ENCODE measurements around the gene LOXL4.

LOXL4 gene

GRCh38 chr10:98255146-98255877, 12.7 kb downstream of the LOXL4 start:
- H3K4me3 ChIP-seq (ENCODE audit: low read length) = no peak overlapping the region
- DNase-seq (ENCODE audit: low read depth) = no peak
- TF ChIP-seq CTCF (IDR thresholded peaks at IDR 0.05; ENCODE audit: insufficient read depth, low read depth, low read length, missing control alignments) = no peak

- TF ChIP-seq CTCF (IDR thresholded peaks at IDR 0.05; ENCODE audit: insufficient read depth, low read depth, low read length, missing control alignments) = no peak
- no peak overlapping the region for H3K4me3 ChIP-seq (ENCODE audit: low read length)
- DNase-seq (ENCODE audit: low read depth) = no peak
These were observed 13.6 kb downstream of the LOXL4 start for GRCh38 chr10:98254234-98254974.

- no peak overlapping the region for H3K4me3 ChIP-seq (ENCODE audit: low read length)
- TF ChIP-seq CTCF (IDR thresholded peaks at IDR 0.05; ENCODE audit: insufficient read depth, low read depth, low read length, missing control alignments) = no peak
- no peak for DNase-seq (ENCODE audit: low read depth)
These were observed 14.5 kb downstream of the LOXL4 start for GRCh38 chr10:98253499-98253898.

GRCh38 chr10:98252464-98252863, 15.5 kb downstream of the LOXL4 start:
- H3K4me3 ChIP-seq (ENCODE audit: low read length) = no peak overlapping the region
- no peak for DNase-seq (ENCODE audit: low read depth)
- TF ChIP-seq CTCF (IDR thresholded peaks at IDR 0.05; ENCODE audit: insufficient read depth, low read depth, low read length, missing control alignments) = no peak

DNA sequence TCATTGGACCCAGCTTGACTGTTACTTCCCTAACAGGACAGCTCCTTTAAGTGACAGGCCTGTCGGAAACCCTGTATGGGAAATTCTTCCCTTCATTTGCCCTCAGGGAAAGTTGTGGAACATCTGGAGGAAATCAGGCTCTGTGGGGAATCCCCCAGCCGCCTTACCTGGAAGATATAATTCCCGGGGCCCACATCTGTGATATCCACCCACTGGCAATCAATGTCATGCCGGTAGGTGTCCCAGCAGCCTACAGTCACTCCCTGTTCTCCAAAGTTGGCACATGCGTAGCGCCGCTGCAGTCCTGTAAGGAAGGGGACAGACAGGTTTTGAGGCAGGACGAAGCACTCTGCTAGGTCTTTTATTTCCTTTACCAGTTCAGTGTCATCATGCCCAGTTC, 16.6 kb downstream of the LOXL4 start:
- no peak overlapping the region for H3K4me3 ChIP-seq (ENCODE audit: low read length)
- peak; percentile 7 for TF ChIP-seq CTCF (IDR thresholded peaks at IDR 0.05; ENCODE audit: insufficient read depth, low read depth, low read length, missing control alignments)
- DNase-seq (ENCODE audit: low read depth) = peak; percentile 50

- no peak for TF ChIP-seq CTCF (IDR thresholded peaks at IDR 0.05; ENCODE audit: insufficient read depth, low read depth, low read length, missing control alignments)
- no peak overlapping the region for H3K4me3 ChIP-seq (ENCODE audit: low read length)
- no peak for DNase-seq (ENCODE audit: low read depth)
These were observed 18.9 kb downstream of the LOXL4 start for GRCh38 chr10:98249134-98249533.
